GM19035 (cell line): ENCODE measurements around the gene CISD3.

Experiments used
- ATAC-seq: cut with Tn5 transposase; IDR thresholded peaks from one replicate; pipeline ENCODE4 v1.9.1; 2021; ENCODE audit not compliant: unreplicated experiment

CISD3 gene

GRCh38 chr17:38727736-38728135 is 2.4 kb upstream of the CISD3 start:
- no peak for ATAC-seq

- no peak for ATAC-seq
These were observed 1.8 kb upstream of the CISD3 start for GRCh38 chr17:38728290-38728831.

GRCh38 chr17:38729368-38729885 is 714 bp upstream of the CISD3 start:
- ATAC-seq = no peak

- no peak for ATAC-seq
These were observed 612 bp downstream of the CISD3 start for GRCh38 chr17:38730526-38731379.

- no peak for ATAC-seq
These were observed 1.6 kb downstream of the CISD3 start for GRCh38 chr17:38731526-38732294.

- ATAC-seq = no peak
These were observed 2.5 kb downstream of the CISD3 start for GRCh38 chr17:38732376-38733281.

- no peak for ATAC-seq
These were observed 3.3 kb downstream of the CISD3 start for GRCh38 chr17:38733282-38733981.

GRCh38 chr17:38733982-38734973 is 4.1 kb downstream of the CISD3 start:
- no peak for ATAC-seq

- ATAC-seq = no peak
These were observed 5.2 kb downstream of the CISD3 start for GRCh38 chr17:38735161-38735997.

GRCh38 chr17:38738007-38738662 is 8.0 kb downstream of the CISD3 start:
- no peak for ATAC-seq

GRCh38 chr17:38738686-38739085 is 8.5 kb downstream of the CISD3 start:
- no peak for ATAC-seq

- ATAC-seq = no peak
These were observed 9.2 kb downstream of the CISD3 start for GRCh38 chr17:38739305-38739704.

GRCh38 chr17:38740044-38740443 is 9.9 kb downstream of the CISD3 start:
- no peak for ATAC-seq

- ATAC-seq = no peak
These were observed 10.7 kb downstream of the CISD3 start for GRCh38 chr17:38740806-38741205.

GRCh38 chr17:38741461-38741860 is 11.3 kb downstream of the CISD3 start:
- ATAC-seq = no peak

GRCh38 chr17:38741921-38742410 is 11.8 kb downstream of the CISD3 start:
- ATAC-seq = no peak
